Ishikawa (cell line): ENCODE measurements around the gene OVOL1.

Experiments used
- EP300 ChIP-seq: IDR thresholded peaks from 2 replicates; pipeline ENCODE4 v1.6.1; 2012; ENCODE audit warnings: borderline replicate concordance
- NFIC ChIP-seq: IDR thresholded peaks from 2 replicates; pipeline ENCODE4 v1.6.1; 2012
- RAD21 ChIP-seq: IDR thresholded peaks from 2 replicates; pipeline ENCODE4 v1.6.1; 2012; ENCODE audit warnings: low read depth
- TAF1 ChIP-seq: IDR thresholded peaks from 2 replicates; pipeline ENCODE4 v1.6.1; 2012; ENCODE audit warnings: low read depth, mild to moderate bottlenecking

- TF ChIP-seq TAF1 (no peak), RAD21 (no peak), NFIC (no peak), EP300 (no peak)
These were observed 20.1 kb downstream of the OVOL1 start for GRCh38 chr11:65806979-65807378.
